PFSK-1 (cell line): ENCODE results near the gene HOMER3.

Source experiments
- FOXP2 ChIP-seq: optimal IDR thresholded peaks from 2 replicates; pipeline ENCODE3; 2011; ENCODE audit warnings: borderline replicate concordance, control low read depth, inconsistent platforms; ENCODE audit not compliant: insufficient read depth; ENCODE audit errors: extremely low read length, extremely low read depth
- POLR2AphosphoS5 ChIP-seq: IDR thresholded peaks from 2 replicates; pipeline ENCODE4 v1.6.1; 2012; ENCODE audit warnings: low read depth, mild to moderate bottlenecking, control low read depth, low read length, moderate library complexity
- SIN3A ChIP-seq: IDR thresholded peaks from 2 replicates; pipeline ENCODE4 v1.6.1; 2012; ENCODE audit warnings: mild to moderate bottlenecking, low read length, moderate library complexity, borderline replicate concordance; ENCODE audit not compliant: insufficient read depth
- TAF1 ChIP-seq: IDR thresholded peaks from 2 replicates; pipeline ENCODE4 v1.6.1; 2012; ENCODE audit warnings: low read length, control low read depth, borderline replicate concordance; ENCODE audit not compliant: insufficient read depth
- TF ChIP-seq, protein P1 (sequence below), 2 experiments: IDR thresholded peaks; 2 replicates each; pipeline versions ENCODE4 v1.6.1 to v1.8.0; 2011 to 2012; ENCODE audit warnings: low read depth in 2 of 2, low read length in 2 of 2, control low read depth in 1 of 2, inconsistent platforms in 1 of 2, mild to moderate bottlenecking in 1 of 2, moderate library complexity in 1 of 2; ENCODE audit not compliant: insufficient read depth in 1 of 2

Gene HOMER3

DNA sequence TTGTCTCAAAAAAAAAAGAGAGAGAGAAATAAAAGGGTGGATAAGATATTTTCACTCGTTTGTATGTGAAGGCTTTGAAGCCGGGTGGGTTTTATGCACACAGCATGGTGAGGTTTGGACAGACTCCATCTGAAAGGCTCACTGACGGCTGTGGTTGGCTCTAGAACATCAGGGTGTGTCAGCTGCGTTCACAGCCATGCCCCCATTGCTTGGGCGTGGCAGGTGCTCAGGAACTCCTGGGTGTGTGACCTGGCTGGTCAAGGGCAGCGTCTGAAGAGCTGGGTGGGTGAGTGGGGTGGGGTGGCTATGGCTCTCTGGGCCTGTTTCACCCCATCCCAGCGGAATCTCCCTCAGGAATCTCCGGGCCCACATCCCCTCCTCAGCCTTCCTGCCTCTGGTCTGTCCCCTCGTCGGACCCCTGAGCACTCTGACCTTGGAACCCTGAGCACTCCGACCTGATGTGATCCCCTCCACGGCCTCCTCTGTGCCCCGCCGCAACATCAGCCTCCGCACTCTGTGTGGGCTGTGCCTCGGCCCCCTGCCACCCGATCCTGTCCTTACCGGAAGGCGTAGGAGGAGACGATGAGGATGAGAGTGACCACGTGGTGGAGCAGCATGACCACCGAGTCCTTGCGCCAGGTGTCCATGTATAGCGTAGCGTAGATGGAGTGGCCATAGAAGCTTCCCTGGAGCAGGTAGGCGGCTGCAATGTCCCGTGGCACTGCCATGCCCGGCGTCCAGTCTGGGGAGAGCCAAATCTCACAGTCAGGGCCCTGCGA is 57.3 kb downstream of the HOMER3 start:
- TF ChIP-seq, protein P1, sequence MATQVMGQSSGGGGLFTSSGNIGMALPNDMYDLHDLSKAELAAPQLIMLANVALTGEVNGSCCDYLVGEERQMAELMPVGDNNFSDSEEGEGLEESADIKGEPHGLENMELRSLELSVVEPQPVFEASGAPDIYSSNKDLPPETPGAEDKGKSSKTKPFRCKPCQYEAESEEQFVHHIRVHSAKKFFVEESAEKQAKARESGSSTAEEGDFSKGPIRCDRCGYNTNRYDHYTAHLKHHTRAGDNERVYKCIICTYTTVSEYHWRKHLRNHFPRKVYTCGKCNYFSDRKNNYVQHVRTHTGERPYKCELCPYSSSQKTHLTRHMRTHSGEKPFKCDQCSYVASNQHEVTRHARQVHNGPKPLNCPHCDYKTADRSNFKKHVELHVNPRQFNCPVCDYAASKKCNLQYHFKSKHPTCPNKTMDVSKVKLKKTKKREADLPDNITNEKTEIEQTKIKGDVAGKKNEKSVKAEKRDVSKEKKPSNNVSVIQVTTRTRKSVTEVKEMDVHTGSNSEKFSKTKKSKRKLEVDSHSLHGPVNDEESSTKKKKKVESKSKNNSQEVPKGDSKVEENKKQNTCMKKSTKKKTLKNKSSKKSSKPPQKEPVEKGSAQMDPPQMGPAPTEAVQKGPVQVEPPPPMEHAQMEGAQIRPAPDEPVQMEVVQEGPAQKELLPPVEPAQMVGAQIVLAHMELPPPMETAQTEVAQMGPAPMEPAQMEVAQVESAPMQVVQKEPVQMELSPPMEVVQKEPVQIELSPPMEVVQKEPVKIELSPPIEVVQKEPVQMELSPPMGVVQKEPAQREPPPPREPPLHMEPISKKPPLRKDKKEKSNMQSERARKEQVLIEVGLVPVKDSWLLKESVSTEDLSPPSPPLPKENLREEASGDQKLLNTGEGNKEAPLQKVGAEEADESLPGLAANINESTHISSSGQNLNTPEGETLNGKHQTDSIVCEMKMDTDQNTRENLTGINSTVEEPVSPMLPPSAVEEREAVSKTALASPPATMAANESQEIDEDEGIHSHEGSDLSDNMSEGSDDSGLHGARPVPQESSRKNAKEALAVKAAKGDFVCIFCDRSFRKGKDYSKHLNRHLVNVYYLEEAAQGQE (IDR thresholded peaks at IDR 0.05; ENCODE audit: insufficient read depth in 1 of 2, low read depth in 2 of 2, low read length in 2 of 2), result no peak
- no peak for TF ChIP-seq POLR2AphosphoS5
- TF ChIP-seq SIN3A, result no peak
- no peak for TF ChIP-seq FOXP2
- TF ChIP-seq TAF1, result no peak

DNA sequence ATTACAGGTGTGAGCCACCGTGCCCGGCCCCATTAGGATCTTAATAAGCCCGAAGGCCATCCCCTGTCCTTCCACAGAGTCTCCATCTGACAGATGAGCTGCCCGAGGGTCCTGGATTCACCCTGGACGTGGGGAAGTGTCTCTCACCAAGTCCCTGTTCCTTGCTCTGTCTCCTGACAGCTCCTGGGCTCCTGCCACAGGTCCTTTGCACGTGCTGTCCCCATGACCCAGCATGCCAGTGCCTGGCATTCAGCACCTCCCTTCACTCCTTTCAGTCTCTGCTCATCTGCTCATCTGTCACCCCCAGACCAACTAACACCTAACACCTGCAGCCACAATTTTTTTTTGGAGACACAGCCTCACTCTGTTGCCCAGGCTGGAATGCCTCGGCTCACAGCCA is 59.5 kb downstream of the HOMER3 start:
- TF ChIP-seq POLR2AphosphoS5 (no peak), SIN3A (no peak), FOXP2 (no peak), TAF1 (no peak)
- TF ChIP-seq, protein P1 (IDR thresholded peaks at IDR 0.05; ENCODE audit: insufficient read depth in 1 of 2, low read depth in 2 of 2, low read length in 2 of 2), result no peak

DNA sequence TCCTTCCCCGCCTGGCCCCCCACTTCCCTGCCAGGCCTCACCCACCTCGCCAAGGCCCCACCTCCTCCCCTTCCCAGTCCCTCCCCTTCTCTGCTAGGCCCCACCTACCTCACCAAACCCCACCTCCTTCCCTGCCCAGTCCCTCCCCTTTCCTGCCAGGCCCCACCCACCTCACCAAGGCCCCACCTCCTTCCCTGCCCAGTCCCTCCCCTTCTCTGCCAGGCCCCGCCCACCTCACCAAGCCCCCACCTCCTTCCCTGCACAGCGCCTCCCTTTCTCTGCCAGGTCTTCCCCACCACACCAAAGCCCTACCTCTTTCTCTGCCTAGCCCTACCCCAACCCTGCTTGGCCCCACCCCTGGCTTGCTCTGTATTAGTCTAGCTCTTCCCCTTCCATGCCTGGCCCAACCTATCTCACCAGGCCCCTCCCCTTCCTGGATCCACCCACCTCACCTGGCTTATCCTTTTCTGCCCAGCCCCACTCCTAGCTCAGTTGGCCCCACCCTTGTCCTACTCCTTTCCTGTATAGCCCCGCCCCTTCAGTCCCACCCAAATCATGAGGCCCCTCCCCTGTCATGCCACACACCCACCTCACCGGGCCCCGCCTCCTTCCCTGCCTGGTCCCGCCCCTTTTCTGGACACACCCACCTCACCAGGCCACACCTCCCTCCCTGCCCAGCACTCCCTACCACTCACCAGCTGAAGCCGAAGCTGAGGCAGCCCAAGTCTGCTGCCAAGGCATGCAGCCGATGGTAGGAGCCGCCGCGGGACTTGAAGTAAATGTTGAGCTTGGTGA is 61.2 kb downstream of the HOMER3 start:
- no peak for TF ChIP-seq TAF1
- TF ChIP-seq, protein P1 (IDR thresholded peaks at IDR 0.05; ENCODE audit: insufficient read depth in 1 of 2, low read depth in 2 of 2, low read length in 2 of 2), result no peak
- TF ChIP-seq POLR2AphosphoS5, result no peak
- no peak for TF ChIP-seq SIN3A
- no peak for TF ChIP-seq FOXP2
